Osteoblast (primary cell): ENCODE measurements around the gene AUTS2. TPM values are rescaled to one million over a fixed set of nuclear protein-coding genes. Genes with fewer than 3 reads are reported as not detected.

Experiments
- DNase-seq: peaks from one replicate; pipeline ENCODE4 v3.0.0; 2011; ENCODE audit warnings: low spot score, mixed read lengths; ENCODE audit not compliant: insufficient read length; ENCODE audit errors: missing footprints
- H2AFZ ChIP-seq: 2 replicates; pipeline ENCODE4 v1.6.0; 2011; ENCODE audit warnings: mild to moderate bottlenecking, low read length
- H3K27ac ChIP-seq: 2 replicates; pipeline ENCODE4 v1.5.1; 2011; ENCODE audit warnings: mild to moderate bottlenecking, low read depth, low read length, moderate library complexity
- H3K27me3 ChIP-seq: 2 replicates; pipeline ENCODE4 v1.6.0; 2012; ENCODE audit warnings: mild to moderate bottlenecking, control low read depth, inconsistent platforms, low read length, moderate library complexity; ENCODE audit not compliant: insufficient read depth
- H3K36me3 ChIP-seq: 2 replicates; pipeline ENCODE4 v1.5.1; 2011; ENCODE audit warnings: mild to moderate bottlenecking, low read length, control low read depth, moderate library complexity; ENCODE audit not compliant: insufficient read depth
- H3K4me1 ChIP-seq: 2 replicates; pipeline ENCODE4 v1.5.1; 2011; ENCODE audit warnings: mild to moderate bottlenecking, low read length, control low read depth, moderate library complexity; ENCODE audit not compliant: insufficient read depth
- H3K4me2 ChIP-seq: 2 replicates; pipeline ENCODE4 v1.6.0; 2011; ENCODE audit warnings: mild to moderate bottlenecking, low read length; ENCODE audit not compliant: insufficient read depth
- H3K4me3 ChIP-seq: fragments of 200-600 bp; sonication (generic); 3 replicates; pipeline ENCODE4 v1.5.1; 2012; ENCODE audit warnings: mild to moderate bottlenecking, low read length, inconsistent platforms; ENCODE audit not compliant: insufficient read depth
- H3K79me2 ChIP-seq: 2 replicates; pipeline ENCODE4 v1.6.0; 2012; ENCODE audit warnings: mild to moderate bottlenecking, low read length, control low read depth, inconsistent platforms; ENCODE audit not compliant: insufficient read depth
- H3K9me3 ChIP-seq: 2 replicates; pipeline ENCODE4 v1.5.1; 2011; ENCODE audit warnings: low read depth, low read length, control low read depth
- H4K20me1 ChIP-seq: 2 replicates; pipeline ENCODE4 v1.6.0; 2012; ENCODE audit warnings: mild to moderate bottlenecking, low read length, control low read depth; ENCODE audit not compliant: insufficient read depth
- CTCF ChIP-seq: IDR thresholded peaks from 2 replicates; pipeline ENCODE4 v1.5.1; 2011; ENCODE audit warnings: mild to moderate bottlenecking, low read depth, low read length, moderate library complexity; ENCODE audit errors: extremely low read depth
- total RNA-seq: library from RNA; depleted of rRNA; stranded (reverse); fragments of >200 nt; gene quantifications from 2 replicates; pipeline ENCODE4 v1.2.3, GENCODE V29; 2012

Gene AUTS2
- total RNA-seq, 1 donor: 15.2 TPM

- no peaks in the 10 kb centered on the region for H3K9me3 ChIP-seq
- DNase-seq: no peak
- H3K4me2 ChIP-seq: no peak overlapping the region
- H4K20me1 ChIP-seq: no peaks in the 10 kb centered on the region
- H3K27me3 ChIP-seq: no peaks in the 10 kb centered on the region
- H3K27ac ChIP-seq: no peak overlapping the region
- no peaks in the 10 kb centered on the region for H3K4me1 ChIP-seq
- H2AFZ ChIP-seq: no peak overlapping the region
- no peaks in the 10 kb centered on the region for H3K79me2 ChIP-seq
- no peaks in the 10 kb centered on the region for H3K36me3 ChIP-seq
- no peak for TF ChIP-seq CTCF
- H3K4me3 ChIP-seq: no peak overlapping the region
Measured at GRCh38 chr7:69822386-69822785, 224.1 kb downstream of the AUTS2 start.

GRCh38 chr7:69823151-69823744, 225.0 kb downstream of the AUTS2 start:
- Histone ChIP-seq H3K9me3 (no peaks in the 10 kb centered on the region), H3K4me1 (no peaks in the 10 kb centered on the region), H3K4me3 (no peak overlapping the region), H2AFZ (no peak overlapping the region), H3K36me3 (no peaks in the 10 kb centered on the region), H3K4me2 (no peak overlapping the region), H3K27ac (no peak overlapping the region), H3K79me2 (no peaks in the 10 kb centered on the region), H4K20me1 (no peaks in the 10 kb centered on the region), H3K27me3 (no peaks in the 10 kb centered on the region)
- no peak for TF ChIP-seq CTCF
- DNase-seq: no peak

GRCh38 chr7:69825113-69825972, 227.1 kb downstream of the AUTS2 start:
- Histone ChIP-seq H4K20me1 (no peaks in the 10 kb centered on the region), H3K9me3 (no peaks in the 10 kb centered on the region), H3K4me1 (no peaks in the 10 kb centered on the region), H3K36me3 (no peaks in the 10 kb centered on the region), H3K27me3 (no peaks in the 10 kb centered on the region), H3K4me2 (no peak overlapping the region), H3K27ac (no peak overlapping the region), H2AFZ (no peak overlapping the region), H3K79me2 (no peaks in the 10 kb centered on the region), H3K4me3 (no peak overlapping the region)
- TF ChIP-seq CTCF: peak; percentile 11
- no peak for DNase-seq

GRCh38 chr7:69826283-69826682, 228.0 kb downstream of the AUTS2 start:
- Histone ChIP-seq H3K27me3 (no peaks in the 10 kb centered on the region), H3K79me2 (no peaks in the 10 kb centered on the region), H4K20me1 (no peaks in the 10 kb centered on the region), H3K4me1 (no peaks in the 10 kb centered on the region), H3K27ac (no peak overlapping the region), H3K4me3 (no peak overlapping the region), H3K9me3 (no peaks in the 10 kb centered on the region), H3K36me3 (no peaks in the 10 kb centered on the region), H3K4me2 (no peak overlapping the region), H2AFZ (no peak overlapping the region)
- no peak for DNase-seq
- no peak for TF ChIP-seq CTCF
